T-helper 2 cell (primary cell): ENCODE measurements around the gene OCRL.

Source experiments
- DNase-seq, 5 experiments: peaks; one replicate each; pipeline versions ENCODE4 v3.0.0 to v3.0.0-alpha.2; 2012 to 2022

OCRL gene

DNA sequence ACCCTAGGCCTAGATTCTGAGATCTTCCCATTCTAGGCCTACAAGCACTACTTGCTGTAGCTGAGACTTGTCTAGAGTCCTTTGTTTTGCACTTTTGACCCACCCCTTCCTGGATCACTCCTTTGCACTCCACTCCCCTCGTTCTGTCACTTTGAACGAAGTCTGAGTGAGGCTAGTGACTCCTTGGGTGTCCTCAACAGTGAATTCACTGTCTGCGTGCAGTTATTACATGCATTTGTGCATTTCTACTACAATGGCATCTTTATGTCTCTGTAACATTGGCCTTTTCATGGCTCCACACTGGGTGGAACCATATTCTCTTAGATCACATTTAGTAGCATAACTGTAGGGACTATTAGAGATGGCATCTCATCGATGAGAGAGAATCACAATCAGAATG is 50.5 kb downstream of the OCRL start:
- no peak for DNase-seq

DNA sequence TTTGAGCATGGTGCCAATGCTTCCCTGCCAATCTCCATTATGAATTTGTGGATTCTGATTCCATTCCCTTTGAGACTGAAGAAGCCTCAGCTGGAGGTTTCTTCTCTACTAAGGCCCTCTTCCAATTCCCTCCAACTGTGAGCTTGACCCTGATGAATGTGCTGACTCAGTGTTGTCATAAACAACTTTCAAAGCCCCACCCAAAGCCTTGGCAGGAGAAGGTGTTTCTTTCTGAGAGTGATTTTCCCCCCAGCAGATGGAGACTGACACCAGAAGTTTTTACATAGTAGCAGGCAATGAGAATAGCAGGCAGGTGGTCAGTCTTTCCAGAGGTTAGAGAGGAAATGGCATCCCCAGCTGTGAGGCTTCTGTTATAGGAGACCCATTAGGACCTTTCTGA is 53.1 kb downstream of the OCRL start:
- no peak for DNase-seq

DNA sequence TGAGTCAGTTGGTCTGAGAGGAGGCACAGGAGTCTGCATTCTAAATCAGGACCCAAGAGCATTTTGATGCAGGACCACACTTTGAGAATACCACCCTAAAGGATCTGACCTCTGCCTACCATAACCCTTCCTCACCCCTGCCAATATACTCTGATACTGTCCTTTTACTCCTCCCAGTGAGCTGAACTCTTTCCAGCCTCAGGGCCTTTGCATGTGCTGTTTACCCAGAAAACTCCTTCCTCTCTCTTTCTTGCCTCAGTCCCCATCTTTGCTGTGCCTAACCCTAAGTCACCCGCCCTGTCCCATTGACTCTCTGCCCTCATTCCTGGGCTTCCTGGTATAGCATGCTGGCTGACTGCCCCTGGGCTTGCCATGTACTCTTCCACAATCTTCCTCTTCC is 54.7 kb downstream of the OCRL start:
- no peak for DNase-seq

DNA sequence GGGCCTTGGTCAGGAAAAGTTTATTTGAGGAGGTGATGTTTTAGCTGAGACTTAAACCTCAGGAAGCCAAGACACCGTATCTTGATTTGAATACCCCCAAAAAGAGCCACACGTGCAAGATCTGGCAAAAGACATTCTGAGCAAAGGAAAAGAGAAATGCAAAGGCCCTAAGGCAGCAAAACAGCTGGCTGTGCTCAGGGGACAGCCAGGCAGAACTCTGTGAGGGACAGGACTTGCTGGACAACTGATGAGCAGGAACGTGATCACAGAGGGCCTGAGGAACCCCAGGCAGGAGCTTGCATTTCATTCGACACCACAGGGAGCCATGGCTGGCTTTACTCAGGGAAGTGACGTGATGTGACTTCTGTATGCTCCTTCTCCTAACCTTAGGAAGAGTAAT is 56.0 kb downstream of the OCRL start:
- DNase-seq = no peak

DNA sequence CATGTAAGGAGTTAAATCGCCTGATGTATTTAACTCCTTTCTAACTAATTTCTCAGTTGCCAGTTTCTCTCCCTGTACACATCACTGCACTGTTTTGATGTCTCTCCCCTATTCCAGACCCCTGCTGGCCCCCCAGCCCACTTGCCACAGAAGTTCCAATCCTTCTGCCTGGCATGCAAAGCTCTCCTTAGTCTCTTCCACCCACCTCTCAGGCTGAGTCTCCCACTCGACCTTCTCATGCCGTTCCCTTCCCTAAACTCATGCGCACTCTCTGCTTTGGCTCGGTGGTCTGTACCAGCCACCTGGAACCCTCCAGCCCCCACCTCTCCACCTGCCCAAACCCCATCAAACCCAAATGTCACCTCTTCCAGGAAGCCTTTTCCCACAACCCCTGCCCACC is 57.8 kb downstream of the OCRL start:
- no peak for DNase-seq

DNA sequence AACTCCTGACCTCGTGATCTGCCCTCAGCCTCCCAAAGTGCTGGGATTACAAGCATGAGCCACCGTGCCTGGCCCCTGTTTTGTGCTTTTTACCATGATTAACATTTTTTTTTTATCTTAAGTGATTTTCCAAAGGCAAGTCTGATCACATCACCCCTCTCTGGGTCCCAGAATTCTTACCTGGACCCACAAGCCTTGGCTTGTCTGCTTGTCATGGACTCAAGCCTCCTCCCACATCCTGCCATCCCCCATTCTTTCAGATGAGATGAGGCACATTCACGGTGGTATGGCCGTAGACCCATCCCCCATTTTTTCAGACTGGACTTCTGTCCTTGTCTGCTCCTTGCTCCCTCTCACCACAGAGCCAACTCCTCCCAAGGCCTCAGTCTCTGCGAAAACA is 59.4 kb downstream of the OCRL start:
- DNase-seq = no peak

DNA sequence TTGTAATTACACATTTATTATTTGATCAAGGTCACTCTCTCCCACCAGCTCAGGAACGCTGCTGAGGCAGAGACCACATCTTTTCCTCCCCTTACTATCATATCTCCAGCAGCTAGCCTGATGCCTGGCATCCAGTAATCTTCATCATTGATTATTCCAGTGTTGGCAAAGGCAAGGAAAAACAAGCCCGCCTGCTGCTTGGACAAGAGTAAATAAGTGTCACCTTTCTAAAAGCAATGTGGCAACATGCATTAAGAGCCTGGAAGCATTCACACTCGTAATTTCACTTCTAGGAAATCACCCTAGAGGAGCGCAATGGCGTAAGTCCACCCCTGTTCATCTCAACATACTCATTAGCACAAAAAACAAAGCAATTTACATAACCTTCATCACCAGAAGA is 59.9 kb downstream of the OCRL start:
- no peak for DNase-seq

DNA sequence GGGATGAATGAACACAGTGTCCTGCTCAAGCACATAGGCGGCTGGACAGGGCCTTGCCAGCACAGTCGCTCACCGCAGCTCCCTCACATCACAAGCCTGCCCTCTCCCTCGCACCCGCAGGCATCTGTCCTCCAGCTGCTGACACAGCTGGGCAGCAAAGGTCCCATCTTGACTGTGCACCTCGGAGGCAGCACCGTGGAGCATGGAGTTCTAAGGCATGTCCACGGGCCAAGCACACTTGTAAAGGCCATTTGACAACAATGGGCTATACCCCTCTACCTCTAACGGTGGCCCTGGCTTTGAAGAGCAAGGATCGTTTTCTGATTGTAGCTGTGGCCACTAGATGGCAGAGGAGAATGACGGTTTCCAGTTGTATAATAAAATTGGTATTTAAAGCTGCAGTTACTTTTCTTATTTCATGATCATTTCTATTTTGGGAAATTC is 60.9 kb downstream of the OCRL start:
- DNase-seq = peak in 1 of 5 experiments; percentile 32

DNA sequence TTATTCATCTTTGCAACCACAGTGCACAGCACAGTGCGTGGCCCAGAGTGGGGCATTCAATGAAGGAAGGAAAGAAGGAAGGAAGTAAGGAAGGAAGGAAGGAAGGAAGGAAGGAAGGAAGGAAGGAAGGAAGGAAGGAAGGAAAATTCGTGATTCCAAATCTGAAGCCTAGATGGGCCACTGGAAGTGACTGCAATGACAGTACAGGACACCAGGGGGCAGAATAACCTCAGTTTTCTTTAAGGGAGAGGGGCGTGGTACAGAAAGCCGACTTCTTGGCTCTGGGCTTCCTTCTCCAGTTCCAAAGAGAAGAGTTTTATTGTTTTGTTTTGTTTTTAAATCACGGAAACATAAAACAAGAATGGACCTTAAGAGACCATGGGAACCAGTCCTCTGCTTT is 66.9 kb downstream of the OCRL start:
- DNase-seq = peak in 4 of 5 experiments; percentile 29 to 44 (median 34)

DNA sequence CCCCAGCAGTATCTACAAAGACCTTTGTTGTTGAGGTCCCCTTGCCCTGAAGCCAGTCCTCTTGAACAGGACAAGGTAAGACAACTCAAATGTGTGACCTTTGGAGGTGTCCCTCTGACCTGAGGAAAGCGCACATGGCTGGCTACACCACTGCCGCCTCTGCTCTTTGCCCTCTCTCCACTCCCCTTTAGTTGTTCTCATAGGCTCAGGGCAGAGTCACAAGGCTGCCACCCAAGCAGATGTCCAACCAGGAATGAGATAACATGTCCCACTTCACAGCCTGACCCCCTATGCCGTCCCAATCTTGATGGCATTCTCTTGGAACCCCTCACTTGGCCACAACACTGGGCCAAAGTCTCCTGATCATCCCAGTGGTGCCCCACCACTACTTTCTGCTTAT is 68.4 kb downstream of the OCRL start:
- DNase-seq = no peak

DNA sequence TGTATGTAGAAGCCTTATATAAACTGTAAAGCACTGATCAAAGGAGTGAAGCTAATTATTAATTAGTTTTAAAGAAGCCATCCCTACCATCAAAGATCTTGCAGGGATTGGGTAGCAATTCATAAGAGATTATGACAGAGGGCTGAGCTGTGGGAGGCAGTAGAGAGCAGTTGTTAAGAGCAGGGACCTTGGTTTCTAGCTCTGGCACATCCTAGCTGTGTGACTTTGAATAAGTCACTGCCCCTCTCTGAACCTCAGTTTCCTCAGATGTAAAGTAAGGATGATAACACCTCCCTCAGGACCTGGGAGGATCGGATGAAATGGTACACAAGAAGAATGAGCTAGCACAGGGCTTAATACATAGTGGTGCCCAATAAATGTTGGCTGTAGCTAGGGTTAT is 69.3 kb downstream of the OCRL start:
- peak in 1 of 5 experiments; percentile 11 for DNase-seq

DNA sequence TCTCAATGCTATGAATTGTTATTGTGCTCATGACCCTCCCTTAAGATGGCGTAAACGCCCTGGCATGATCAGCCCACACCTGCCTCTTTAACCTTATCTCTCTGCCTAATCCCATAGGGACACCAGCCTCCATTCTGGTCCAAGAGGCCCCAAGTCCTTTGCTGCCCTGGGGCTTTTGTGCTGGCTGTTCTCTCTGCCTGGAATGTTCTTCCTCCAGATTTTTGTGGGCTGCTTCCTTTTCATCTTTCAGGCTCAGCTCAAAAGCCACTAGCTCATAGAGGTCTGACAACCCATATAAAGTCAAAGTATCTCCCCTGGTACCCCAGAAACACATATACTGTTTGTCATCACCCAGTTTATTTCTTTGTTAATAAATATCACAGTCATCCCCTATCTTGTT is 72.3 kb downstream of the OCRL start:
- DNase-seq = no peak

DNA sequence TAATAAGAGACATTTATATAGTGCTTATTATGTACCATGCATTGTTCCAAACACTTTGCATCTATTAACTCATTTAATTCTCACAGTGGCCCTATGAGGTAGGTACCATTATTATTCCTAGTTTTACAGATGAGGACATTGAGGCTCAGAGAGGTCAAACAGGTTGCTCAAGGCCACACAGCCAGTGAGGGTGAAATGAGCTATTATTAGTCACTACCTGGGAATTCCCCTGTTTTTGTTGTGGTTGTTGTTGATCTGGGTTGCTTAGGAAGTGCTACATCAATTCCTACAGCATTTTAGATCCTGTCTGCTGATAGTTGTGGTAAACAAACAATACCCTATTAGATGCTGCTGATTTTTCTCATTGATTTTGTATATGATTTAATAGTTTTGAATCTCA is 73.5 kb downstream of the OCRL start:
- peak in 1 of 5 experiments; percentile 43 for DNase-seq

DNA sequence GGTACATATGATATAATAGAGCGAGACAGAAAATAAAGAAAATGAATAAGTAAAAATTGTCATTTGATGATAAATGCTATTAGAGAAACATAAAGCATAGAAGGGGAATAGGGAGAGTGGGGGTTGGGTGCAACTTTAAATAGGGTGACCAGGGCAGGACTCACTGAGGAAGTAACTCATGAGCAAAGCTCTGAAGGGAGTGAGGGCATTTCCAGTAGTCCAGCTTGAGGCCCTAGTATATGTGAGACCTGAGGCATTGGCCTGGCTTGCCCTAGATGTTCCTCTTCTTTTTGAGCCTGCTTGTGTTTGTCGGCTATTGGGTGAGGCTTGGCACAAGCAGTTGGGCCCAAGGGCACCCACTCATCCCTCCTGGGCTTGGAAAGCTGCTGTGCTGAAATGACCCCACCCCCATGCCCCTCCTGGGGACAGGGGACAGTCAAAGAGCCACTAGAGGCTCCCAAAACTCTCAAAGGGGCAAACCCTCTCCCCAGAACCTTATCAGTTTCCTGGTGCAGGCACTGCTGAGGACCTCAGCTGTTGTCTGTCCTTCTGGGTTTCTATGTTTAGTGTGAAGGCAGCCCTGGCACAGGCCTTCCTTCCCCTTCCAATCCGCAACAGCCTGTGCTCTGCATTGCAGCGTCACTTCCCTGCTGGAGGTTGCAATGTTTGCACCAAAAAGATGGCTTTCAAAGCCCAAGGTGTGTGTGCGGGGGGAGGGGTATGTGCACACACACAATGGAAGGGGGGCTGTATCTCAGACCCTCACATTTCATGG is 74.6 kb downstream of the OCRL start:
- DNase-seq = no peak

DNA sequence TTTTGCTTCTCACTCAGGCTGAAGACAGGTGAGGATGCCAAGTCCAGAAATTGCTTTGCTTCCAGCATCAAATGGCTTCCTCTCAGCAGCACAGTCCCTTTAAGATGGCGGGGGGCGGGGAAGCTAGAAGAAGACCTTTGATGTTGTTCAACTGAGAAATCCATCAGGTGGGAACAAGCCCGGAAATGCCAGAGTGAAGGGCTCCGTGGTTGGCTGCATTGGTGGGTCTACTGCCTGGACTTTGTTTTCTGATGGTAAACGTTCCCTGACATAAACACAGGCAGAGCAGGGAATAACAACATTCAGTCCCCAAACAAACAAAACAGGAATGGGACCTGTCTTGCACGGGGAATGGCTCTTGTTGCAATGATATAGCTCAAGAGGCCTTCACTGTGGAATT is 77.4 kb downstream of the OCRL start:
- no peak for DNase-seq

DNA sequence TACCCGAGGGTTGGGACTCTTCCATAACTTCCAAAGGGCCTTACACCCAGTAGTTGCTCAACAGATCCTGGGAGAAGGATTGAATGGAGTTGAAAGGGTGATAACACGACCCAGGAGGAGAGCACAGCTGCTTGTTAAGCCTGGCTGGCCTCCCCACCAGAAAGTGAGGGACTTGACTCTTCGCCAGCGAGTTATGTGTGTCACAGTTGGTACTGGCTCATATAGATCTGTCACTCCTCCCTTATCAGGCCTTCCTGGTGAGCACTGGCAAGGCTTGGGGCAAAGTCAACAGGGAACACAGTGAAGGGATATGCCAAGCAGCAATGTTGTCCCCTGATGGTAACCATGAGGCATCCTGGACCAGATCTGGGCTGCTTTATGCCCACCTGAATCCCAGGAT is 78.9 kb downstream of the OCRL start:
- no peak for DNase-seq

DNA sequence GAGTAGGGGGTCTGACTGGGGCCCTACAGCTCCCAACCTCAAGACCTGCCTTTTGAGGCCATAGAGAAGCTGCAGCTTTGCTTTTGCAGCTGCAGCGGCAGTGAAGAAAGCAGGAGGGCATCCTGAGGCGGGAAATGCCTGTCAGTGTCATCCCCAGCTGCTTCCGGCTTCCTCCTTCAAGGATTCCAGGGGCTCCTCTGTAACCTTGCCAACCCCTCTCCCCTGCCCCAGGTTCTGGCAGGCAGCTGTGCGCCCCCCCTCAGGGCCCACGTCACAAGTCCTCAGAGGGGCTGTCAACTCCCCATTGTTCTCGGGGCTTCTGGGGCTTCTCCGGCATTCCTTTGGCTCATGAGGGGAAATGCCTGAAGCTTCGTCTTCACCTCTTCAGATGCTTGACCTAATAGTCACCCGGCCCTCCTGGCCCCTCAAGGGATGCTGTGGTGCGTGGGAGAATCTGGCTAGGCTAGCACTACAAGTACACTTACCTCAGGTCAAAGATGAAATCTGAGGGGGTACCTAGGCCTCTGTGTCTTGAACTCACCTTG is 82.8 kb downstream of the OCRL start:
- no peak for DNase-seq

DNA sequence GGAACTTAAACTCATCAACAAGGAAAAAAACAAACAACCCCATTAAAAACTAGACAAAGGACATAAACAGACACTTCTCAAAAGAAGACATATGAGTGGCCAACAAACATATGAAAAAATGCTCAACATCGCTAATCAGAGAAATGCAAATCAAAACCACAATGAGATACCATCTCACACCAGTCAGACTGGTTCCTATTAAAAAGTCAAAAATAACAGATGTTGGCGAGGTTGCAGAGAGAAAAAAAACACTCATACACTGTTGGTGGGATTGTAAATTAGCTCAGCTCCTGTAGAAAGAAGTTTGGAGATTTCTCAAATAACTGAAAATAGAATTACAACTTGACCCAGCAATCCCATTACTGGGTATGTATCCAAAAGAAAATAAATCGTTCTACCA is 86.0 kb downstream of the OCRL start:
- peak in 1 of 5 experiments; percentile 59 for DNase-seq

DNA sequence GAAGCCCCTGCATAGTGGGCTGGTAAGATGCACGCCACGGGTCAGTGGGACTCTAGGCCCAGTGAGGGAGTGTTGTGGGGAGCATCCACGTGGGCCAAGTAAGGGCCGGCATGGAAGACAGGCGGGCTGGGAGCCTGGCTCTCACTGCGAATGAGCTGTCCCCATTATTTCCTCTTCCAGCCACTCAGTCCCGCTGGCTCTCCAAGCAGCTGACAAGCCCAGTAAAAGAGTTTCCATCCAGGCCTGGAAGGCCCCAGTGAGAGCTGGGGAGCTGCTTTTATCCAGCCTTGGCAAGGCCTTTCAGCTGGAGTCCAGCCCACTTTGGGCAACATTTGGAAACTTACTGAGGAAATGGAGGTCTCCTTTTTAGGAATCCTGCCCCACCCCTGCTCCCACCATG is 89.8 kb downstream of the OCRL start:
- no peak for DNase-seq

DNA sequence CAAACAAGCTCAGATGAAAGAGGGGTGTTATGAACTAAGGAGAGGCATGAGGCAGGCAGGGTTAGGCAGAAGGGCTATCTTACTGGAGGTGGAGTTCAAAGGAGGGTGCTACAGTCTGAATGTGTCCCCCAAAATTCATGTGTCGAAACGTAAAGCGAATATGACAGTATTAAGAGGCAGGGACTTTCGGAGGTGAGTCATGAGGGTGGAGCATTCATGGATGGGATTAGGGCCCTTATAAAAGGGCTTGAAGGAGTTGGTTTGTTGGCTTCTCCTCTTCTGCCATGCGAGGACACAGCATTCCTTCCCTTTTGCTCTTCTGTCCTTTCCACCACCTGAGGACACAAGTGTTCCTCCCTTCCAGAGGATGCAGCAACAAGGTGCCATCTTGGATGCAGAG is 91.8 kb downstream of the OCRL start:
- no peak for DNase-seq

DNA sequence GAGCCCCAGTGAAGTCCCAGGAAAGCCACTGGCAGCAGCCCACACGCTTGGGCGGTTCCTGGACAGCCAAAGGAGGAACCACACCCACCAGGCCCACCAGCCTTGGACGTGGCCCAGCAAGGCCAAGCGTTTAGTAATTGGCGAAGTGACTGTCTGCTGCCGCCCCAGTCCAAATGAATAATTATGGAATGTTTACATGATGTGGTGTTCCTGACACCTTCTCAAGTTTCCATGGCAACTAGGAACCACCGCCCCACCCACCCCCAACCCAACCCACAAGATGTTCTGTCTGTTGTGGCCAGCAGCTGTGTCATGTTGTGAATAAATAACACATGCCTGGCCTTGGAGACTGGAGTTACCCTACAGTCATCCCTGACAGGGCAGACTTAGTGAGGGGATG is 92.4 kb downstream of the OCRL start:
- DNase-seq = no peak

DNA sequence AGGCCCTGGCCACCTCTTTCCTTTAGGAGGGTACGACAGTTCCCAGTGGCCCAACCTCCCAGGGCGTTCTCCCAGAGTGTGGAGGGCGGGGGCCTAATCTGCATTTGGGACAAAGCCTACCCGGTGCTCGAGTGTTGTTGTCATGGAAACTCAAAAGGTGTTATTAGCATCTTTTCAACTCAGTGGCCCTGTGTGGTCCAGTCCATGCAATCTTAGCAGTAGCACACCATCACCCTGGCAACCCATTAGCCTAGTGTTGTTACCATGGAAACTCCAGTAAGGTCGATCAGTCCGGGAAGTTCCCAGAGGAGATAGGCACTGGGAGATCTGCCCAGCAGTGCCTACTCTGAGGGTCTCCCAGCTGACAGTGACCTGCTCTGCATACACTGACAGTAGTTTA is 94.5 kb downstream of the OCRL start:
- no peak for DNase-seq

DNA sequence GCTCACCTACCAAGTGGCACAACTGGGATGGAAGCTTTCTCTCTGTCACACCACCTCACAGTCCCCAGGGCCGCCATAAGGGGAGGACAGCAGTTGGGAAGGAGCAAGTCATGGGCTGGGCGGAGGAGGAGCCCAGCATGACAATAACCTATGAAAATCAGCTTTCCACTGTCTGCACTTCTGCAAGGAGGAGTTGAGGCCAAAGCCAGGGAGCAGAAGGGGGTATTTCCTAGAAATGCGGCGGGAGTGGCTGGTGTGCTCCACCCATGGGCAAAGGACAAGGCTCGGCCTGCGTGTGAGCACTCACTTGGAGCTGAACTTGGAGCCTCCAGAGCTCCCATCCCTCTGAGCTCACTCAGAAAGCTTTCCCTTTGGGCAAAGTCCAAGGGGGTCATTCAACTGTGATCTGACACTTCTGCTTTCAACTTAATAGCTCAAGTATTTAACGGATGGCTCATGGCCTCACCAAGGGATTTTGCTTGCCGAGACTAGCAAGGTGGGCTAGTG is 96.2 kb downstream of the OCRL start:
- no peak for DNase-seq
